ENCODE measurements around the gene GGNBP2.
A peak's percentile ranks its signal among the peaks of the same experiment; 100 is the strongest.

The GGNBP2 gene

GRCh38 chr17:36523113-36523512 is 21.6 kb upstream of the GGNBP2 start:
- DNase-seq, result no peak

- DNase-seq, result no peak
Observed at GRCh38 chr17:36524428-36524876, 20.3 kb upstream of the GGNBP2 start.

- no peak for DNase-seq
Observed at GRCh38 chr17:36525113-36525512, 19.6 kb upstream of the GGNBP2 start.

GRCh38 chr17:36525888-36526287 is 18.8 kb upstream of the GGNBP2 start:
- DNase-seq, result no peak

- DNase-seq, result no peak
Observed at GRCh38 chr17:36527621-36528250, 17.0 kb upstream of the GGNBP2 start.

- no peak for DNase-seq
Observed at GRCh38 chr17:36529121-36529520, 15.6 kb upstream of the GGNBP2 start.

GRCh38 chr17:36532435-36532975 is 12.2 kb upstream of the GGNBP2 start:
- no peak for DNase-seq

GRCh38 chr17:36533935-36534839 is 10.5 kb upstream of the GGNBP2 start:
- peak; percentile 83 for DNase-seq

- DNase-seq, result peak; percentile 86
Observed at GRCh38 chr17:36534840-36535668, 9.7 kb upstream of the GGNBP2 start, which contains the start of the genes MYO19 and PIGW. Gene MYO19 (minus strand): TSS chr17:36534868. CDS start chr17:36532538, 2,330 bp downstream. Gene PIGW (plus strand): TSS chr17:36534987. CDS start chr17:36537102, 2,115 bp downstream.

- no peak for DNase-seq
Observed at GRCh38 chr17:36535669-36536081, 9.0 kb upstream of the GGNBP2 start.

- no peak for DNase-seq
Observed at GRCh38 chr17:36540696-36541095, 4.0 kb upstream of the GGNBP2 start.

GRCh38 chr17:36542755-36543154 is 2.0 kb upstream of the GGNBP2 start:
- no peak for DNase-seq

- DNase-seq, result no peak
Observed at GRCh38 chr17:36544044-36544306, 744 bp upstream of the GGNBP2 start.

- no peak for DNase-seq
Observed at GRCh38 chr17:36545077-36545464, 352 bp downstream of the GGNBP2 start.

- peak; percentile 86 for DNase-seq
Observed at GRCh38 chr17:36545465-36546417, 1.0 kb downstream of the GGNBP2 start.

GRCh38 chr17:36546418-36547093 is 1.8 kb downstream of the GGNBP2 start:
- DNase-seq, result no peak

GRCh38 chr17:36547776-36548175 is 3.1 kb downstream of the GGNBP2 start:
- DNase-seq, result no peak

GRCh38 chr17:36550491-36551417 is 6.0 kb downstream of the GGNBP2 start:
- no peak for DNase-seq

- DNase-seq, result no peak
Observed at GRCh38 chr17:36553459-36553858, 8.7 kb downstream of the GGNBP2 start.

- no peak for DNase-seq
Observed at GRCh38 chr17:36566081-36566480, 21.4 kb downstream of the GGNBP2 start.

Data from NCI-H510A (cell line).